Renal cortex interstitium (tissue), 15 donors: ENCODE data around the gene LIPC. TPM values are rescaled to one million over a fixed set of nuclear protein-coding genes. Genes with fewer than 3 reads are reported as not detected.
A peak's percentile ranks its signal among the peaks of the same experiment; 100 is the strongest.

Source experiments
- DNase-seq, 11 donors: peaks; one replicate each; pipeline ENCODE4 v3.0.0-alpha.2; 2013; ENCODE audit warnings: low read depth in 9 of 11, low spot score in 4 of 11; ENCODE audit errors: extremely low read depth in 1 of 11
- long read RNA-seq, 16 experiments: transcript quantifications; one replicate each; lab custom pipeline, GENCODE V29; 2026
- polyA plus RNA-seq, 3 donors: library from polyadenylated mRNA; unstranded; fragments of 120-200 nt; gene quantifications; one replicate each; pipeline ENCODE4 v1.2.1, GENCODE V29; 2013; ENCODE audit not compliant: insufficient read length in 3 of 3

Gene LIPC
- 10 to 100 TPM; 14.0 to 17.6 (median 15.4) TPM for polyA plus RNA-seq
- long read RNA-seq, donor 1, transcript LIPC-201 (9 exons, 2,751 nt), result major isoform, 8 of 8 reads
- long read RNA-seq, donor 1, partial matches to known transcripts, result 0 of 8 reads
- long read RNA-seq, donor 1, other reads (novel, unspliced or antisense), result 0 of 8 reads
- long read RNA-seq, donor 2, partial matches to known transcripts, result 0 of 1 reads
- long read RNA-seq, donor 2, other reads (novel, unspliced or antisense), result 0 of 1 reads
- long read RNA-seq, donor 3, transcript LIPC-201 (9 exons, 2,751 nt), result major isoform, 7 of 7 reads
- long read RNA-seq, donor 3, partial matches to known transcripts, result 0 of 7 reads
- long read RNA-seq, donor 3, other reads (novel, unspliced or antisense), result 0 of 7 reads
- long read RNA-seq, donor 4, transcript LIPC-201 (9 exons, 2,751 nt), result major isoform, 5 of 5 reads
- long read RNA-seq, donor 4, partial matches to known transcripts, result 0 of 5 reads
- long read RNA-seq, donor 4, other reads (novel, unspliced or antisense), result 0 of 5 reads
- long read RNA-seq, donor 5, result 0 reads
- long read RNA-seq, donor 6, partial matches to known transcripts, result 0 of 2 reads
- long read RNA-seq, donor 6, other reads (novel, unspliced or antisense), result 0 of 2 reads
- long read RNA-seq, donor 7, partial matches to known transcripts, result 0 of 3 reads
- long read RNA-seq, donor 7, other reads (novel, unspliced or antisense), result 0 of 3 reads
- long read RNA-seq, donor 8, result 0 reads
- long read RNA-seq, donor 9, transcript LIPC-201 (9 exons, 2,751 nt), result major isoform, 5 of 5 reads
- long read RNA-seq, donor 9, partial matches to known transcripts, result 0 of 5 reads
- long read RNA-seq, donor 9, other reads (novel, unspliced or antisense), result 0 of 5 reads
- long read RNA-seq, donor 10, partial matches to known transcripts, result 0 of 4 reads
- long read RNA-seq, donor 10, other reads (novel, unspliced or antisense), result 0 of 4 reads
- long read RNA-seq, donor 11, partial matches to known transcripts, result 0 of 1 reads
- long read RNA-seq, donor 11, other reads (novel, unspliced or antisense), result 0 of 1 reads
- long read RNA-seq, donor 12, partial matches to known transcripts, result 0 of 1 reads
- long read RNA-seq, donor 12, other reads (novel, unspliced or antisense), result 0 of 1 reads
- long read RNA-seq, donor 13, result 0 reads
- long read RNA-seq, donor 14, partial matches to known transcripts, result 0 of 2 reads
- long read RNA-seq, donor 14, other reads (novel, unspliced or antisense), result 0 of 2 reads
- long read RNA-seq, donor 15, partial matches to known transcripts, result 0 of 2 reads
- long read RNA-seq, donor 15, other reads (novel, unspliced or antisense), result 0 of 2 reads
- long read RNA-seq, donor 16, partial matches to known transcripts, result 0 of 4 reads
- long read RNA-seq, donor 16, other reads (novel, unspliced or antisense), result 0 of 4 reads

DNA sequence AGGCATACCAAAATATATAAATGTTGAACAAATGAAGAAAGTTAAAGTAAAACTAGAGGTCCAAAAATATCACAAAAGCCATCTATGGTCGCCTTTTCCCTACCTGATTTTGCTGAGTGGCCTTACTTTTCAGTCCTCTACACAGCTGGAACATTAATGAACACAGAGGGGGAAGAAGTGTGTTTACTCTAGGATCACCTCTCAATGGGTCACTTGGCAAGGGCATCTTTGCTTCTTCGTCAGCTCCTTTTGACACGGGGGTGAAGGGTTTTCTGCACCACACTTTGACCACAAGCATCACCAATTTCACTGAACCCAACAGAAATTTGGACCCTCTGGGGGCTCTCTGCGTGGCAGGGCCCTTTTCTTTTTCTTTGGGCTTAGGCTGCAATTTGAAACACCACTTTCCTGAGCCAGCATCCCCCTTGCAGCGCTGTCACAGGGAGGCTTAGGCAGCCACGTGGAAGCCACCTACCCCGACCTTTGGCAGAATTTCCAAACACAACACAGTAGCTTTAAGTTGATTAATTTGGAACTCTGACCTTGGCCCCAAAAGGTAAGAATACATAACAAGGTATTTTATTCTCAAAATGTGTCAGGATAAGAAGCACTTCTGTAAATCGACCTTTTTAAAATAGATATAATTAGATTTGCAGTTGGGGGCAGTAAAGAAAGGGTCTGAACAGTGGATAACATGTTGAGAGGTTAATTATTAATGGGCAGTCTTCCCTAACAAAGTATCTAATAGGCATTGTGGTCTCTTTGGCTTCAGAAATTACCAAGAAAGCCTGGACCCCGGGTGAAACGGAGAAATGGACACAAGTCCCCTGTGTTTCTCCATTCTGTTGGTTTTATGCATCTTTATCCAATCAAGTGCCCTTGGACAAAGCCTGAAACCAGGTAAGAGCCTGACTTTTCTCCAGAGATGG, at the start of gene LIPC:
Gene LIPC, plus strand, starts transcription at position 771 of the 929 bp plus-strand sequence. Its CDS starts 42 bp downstream, at position 813.
- no peak for DNase-seq

DNA sequence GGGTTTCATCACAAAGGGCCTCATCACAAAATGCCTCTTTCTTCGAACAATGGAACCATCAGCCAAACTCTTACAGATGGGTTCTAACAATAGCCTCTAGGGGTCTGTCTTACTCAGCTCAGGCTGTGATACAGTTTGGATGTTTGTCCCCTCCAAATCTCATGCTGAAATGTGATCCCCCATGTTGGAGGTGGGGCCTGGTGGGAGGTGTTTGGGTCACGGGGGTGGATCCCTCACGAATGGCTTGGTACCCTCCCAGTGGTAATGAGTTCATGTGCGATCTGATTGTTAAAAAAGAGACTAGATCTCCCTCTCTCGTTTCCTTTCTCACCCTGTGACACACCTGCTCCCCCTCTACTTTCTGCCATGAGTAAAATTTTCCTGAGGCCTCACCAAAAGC, 47.9 kb upstream of the LIPC start:
- no peak for DNase-seq

DNA sequence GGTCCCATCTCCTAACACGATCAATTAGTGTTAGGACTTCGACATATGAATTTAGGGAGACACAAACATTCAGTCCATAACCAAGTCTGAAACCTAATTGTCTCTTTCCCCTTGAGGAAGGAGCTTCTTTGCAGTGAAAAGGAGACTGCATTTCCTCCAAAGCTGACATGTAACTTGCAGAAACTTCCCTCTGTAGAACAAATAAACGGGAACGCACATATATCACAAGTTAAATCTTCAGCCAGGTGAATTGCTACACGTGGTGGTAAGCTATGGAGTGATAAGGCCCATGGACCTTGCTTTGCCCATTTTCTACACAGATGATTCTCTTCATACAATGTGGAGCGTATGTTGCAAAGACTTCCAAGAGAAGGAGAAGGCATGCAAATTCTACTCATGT, 47.1 kb upstream of the LIPC start:
- no peak for DNase-seq

DNA sequence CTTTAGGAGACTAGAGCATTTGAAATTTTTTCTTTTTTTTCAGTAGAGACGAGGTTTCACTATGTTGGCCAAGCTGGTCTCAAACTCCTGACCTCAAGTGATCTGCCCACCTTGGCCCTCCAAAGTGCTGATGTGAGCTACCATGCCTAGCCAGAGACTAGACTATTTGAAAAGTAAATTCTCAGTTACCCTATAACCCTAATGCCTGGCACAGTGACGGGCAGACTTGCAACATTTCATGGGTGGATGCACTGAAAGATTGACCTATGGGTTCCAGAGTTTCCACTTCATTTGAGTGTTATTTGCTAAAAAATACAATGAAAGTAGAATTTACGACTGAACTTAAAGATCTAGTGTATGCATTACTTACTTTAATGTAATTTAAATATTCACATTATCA, 45.7 kb upstream of the LIPC start:
- no peak for DNase-seq

DNA sequence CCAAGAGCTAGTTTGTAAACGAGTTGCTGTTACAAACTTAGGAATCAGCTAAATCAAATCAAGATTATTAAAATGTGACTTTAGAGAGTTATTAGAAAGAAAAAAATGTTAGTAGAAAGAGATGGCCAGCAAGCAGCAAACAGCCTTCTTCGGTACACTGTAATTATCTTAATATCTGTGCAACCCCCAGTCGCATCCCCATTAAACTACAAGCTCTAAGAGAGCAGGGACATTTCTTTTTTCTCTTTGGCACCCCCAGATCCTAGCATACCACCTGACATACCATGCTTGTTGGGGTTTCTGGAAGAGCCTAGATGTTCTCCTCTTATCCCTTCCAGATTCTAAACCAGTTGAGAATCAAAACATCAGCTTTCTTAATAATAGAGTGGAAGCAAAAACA, 45.1 kb upstream of the LIPC start:
- DNase-seq, result no peak

DNA sequence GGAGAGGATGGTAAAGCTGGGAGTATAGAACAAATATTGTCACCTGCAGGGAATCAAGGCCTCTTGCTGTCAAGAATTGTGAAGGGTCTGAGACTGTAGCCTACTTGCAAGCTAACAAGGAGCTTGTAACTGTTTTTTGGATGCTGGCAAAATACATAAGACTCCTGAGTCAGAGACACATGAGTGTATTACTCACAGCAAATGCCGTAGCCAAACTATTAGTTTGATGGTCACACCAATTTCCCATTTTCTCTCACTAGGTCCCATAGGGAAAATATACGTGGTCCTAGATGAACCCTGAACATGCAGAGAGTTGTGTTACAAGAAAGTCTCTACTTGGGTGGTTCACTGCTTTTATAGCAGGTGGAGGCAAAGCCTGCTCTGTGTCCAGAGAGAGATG, 44.7 kb upstream of the LIPC start:
- DNase-seq, result no peak

DNA sequence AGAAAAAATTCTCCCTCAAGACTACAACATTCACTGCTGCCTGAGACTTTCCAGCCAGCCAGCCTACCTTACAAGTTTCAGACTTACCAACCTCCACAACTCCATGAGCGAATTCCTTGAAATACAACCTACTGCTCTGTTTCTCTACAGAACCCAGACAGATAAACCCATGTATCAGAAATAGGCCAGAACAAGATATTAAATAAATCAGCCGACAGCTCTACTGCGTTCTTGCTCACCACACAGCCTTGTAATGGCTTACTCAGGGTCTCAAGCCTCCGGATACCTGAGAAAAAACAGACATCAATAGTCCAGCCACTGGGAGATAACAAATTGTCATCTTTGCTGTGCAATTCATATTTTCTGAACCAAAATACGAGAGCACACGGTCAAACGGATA, 43.6 kb upstream of the LIPC start:
- DNase-seq, result no peak

DNA sequence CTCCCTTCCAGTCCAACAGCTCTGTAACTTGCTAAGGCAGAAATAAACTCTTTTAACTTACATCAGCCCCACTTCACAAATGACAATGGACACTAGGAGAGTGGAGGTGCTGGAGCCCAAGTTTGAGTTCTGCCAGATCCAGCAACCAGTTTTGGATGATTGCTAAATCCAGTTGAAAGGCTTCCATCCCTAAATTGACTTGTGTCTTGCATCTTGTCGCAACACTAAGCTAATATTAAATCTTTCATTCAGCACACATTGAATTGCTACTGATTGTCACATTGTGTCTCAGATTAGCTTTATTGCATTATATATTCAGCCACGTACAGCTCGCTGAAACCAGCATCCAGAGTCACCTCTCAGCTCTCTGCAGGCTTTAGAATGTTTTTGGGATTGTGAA, 41.7 kb upstream of the LIPC start:
- DNase-seq, result no peak

DNA sequence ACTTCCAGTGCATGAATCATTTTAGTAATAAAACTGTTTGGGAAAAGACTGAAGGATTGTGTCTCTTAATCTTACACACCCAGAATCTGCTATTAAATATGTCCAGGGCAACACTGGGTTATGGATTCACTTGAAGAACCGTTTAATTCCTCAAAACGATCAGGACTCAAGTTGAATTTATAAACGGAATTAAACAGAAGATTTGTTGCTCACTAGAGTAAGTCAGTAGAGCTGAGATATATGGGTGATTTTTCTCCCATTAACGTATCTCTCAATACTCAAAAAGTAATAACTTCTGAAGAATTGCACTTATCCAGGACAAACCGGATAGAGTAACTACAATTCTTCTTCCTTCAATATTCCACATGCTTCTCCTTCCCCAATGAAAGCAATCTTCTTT, 41.1 kb upstream of the LIPC start:
- DNase-seq, result no peak

DNA sequence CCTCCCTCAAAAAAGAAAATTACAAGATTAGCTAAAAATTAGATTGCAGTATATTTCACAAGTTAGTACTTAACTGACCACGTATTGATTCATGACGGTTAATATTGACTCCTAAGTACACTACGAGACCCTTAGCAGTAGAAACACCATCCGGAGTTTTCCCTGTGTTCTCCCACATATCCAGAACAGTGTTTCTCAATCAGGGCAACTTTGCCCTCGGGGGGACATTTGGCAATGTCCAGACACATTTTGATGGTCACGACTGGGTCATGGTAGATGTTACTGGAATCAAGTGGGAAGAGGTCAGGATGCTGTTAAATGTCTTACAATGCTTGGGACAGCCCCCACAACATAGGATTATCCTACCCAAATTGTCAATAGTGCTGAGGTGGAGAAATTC, 40.7 kb upstream of the LIPC start:
- DNase-seq, result no peak

DNA sequence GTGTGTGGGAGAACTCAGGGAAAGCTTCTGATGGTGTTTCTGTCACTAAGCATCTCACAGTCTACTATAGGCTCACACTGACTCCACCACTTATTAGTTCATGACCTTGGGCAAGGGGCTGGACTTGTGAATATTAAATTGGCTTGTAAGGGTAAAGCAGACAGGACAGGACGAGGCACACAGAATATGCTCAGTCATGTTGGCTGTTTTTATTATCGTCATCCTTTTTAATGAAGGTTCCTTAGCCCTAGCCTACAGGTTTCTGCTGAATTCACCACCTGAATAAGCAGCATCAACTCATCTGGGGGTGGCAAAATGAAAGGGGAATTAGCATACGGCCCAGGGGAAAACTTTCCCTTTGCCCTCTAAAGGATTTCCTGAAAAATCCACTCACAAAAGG, 39.6 kb upstream of the LIPC start:
- DNase-seq, result no peak

DNA sequence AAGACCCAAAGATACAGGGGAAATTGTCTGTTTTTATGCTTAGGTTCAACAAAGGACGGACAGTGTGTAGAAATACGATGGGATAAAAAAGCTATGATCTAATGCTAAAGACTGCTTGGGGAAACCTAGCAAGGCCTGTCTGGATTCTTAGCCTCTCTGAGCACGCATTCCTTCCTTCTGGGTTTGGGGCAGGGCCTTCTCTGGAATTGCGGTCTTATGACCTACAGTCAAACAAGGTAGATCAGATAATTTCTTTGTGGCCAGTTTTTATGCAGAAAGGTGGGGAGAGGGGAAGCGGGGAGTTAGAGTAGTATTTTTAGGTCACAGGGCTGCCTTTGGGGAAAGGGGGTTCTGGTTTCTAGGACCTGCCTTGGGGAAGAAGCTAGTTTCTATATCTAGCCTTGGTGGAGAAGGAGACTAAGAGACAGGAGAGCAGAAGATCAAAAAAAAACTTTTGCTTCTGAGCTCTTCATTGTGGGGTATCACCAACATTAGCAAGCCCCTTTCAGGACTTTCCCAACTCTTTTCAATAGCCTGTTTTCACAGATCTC, 39.1 kb upstream of the LIPC start:
- DNase-seq, result peak in 1 of 11 donors; percentile 17

DNA sequence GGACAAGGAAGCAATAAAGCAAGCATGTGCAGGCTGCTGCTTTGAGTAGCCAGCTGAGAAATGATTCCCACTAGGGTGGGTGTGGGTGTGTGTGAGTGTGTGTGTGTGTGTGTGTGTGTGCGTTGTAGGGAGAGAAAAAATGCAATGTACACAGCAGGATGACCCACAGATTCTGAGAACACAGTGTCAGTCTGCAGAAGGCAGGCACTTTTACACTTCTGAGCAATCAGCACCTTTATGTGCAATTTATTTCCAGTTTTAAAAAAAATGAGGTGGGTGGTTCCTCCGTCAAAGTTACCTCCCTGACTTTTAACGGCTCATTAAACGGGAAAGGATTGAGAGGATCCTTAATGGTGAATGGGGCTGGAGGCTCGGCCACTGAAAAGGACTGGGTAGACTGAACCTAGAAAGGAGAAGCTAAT, 38.5 kb upstream of the LIPC start:
- peak in 8 of 11 donors; percentile 22 to 74 (median 43) for DNase-seq

DNA sequence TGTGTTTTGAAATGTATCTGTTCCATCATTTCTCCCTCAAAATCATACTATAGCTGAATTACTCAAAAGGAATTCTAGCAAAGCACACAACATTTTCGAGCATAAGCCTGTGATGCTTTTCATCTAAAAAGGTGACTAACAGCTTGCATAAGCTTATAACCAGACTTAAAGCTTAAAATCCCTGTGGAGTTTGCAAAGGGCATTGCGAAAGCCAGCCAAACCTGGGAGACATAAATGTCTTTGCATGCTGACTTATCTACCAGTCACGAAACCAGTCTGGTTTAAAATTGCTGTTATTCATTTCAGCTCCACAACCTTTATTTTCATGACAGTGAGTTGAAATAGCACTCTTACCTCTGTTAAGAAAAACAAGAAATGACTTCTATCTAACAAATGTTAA, 35.6 kb upstream of the LIPC start:
- no peak for DNase-seq

DNA sequence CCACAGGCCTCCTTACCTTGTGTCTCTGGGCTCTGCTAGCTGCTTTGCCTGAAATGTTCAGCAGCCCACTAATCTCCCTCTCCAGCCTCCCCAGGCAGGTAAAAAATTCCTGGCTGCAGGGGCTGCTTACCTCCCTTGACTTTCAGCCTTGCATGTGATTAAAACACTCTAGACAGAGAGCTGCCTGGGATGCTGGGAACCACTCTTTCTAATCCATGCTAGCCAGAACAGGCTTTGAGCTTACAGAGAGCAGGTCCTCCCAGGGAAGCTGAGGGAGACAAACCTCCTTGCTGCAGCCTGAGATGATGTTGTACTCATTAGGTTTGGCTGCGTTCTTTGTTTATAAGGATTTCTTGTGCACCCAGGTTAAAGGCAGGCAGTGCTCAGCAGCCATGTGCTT, 33.7 kb upstream of the LIPC start:
- DNase-seq, result no peak

DNA sequence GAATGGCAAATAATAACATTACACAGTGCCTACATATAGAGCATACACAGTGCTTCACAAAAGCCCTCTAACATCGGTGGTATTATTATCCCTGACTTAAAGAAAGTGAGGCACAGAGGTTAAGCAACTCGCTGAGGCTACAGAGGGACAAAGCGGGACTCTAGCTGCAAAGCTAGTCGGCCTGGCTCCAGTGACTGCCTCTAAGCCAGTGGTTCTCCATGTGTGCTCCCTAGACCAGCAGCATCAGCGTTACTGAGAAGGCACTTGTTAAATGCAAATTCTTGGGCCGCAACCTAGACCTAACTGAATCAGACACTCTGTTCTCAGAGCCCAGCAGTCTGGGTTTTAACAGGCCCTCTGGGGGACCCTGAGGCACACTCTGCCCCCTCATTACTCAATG, 33.1 kb upstream of the LIPC start:
- no peak for DNase-seq

DNA sequence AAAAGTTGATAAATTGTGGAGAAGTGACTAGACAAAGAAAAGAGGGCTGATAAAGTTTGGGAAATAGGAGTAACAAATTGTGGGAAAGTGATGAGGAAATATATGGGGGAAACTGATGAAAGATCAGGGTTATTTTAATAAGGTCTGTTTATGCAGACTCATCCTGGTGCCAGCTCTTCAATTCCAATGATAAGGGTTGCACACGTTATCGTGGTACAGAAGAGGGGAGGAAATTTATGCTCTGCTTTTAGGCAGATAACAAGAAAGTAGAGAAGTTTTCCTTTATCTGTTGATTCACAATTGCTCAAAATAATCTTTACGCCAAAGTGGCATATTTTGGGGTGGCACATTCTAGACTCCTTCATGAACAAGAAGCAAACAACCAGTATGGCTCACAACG, 32.1 kb upstream of the LIPC start:
- DNase-seq, result no peak

DNA sequence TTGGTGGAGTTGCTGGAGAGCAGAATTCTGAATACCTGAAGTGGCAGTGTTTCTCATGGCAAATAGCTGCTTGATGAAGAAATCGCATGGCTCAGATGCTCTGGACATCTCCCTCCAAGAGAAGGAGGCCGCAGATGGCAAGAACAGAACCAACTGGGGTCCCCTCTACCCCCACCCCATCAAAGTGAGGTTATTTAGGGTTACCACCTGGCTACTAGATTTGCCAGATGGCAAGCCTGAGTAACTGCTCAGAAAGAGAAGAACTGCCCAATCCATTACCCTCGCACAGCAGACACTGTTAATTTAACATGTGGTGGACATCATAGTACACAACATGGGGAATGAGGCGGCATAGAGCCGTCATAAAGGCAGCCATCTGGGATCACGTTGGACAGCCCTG, 30.5 kb upstream of the LIPC start:
- no peak for DNase-seq
